Activated naive CD4-positive, alpha-beta T cell treated with anti-CD3 and anti-CD28 coated beads for 36 hours (primary cell): ENCODE measurements around the gene DENND4A. TPM values are rescaled to one million over a fixed set of nuclear protein-coding genes. Genes with fewer than 3 reads are reported as not detected.

ENCODE experiments used
- CTCF ChIA-PET: fragments of 350-600 bp; sonication (Branson Sonifier 250); formaldehyde crosslinking; loops from one replicate; lab custom pipeline; 2021; ENCODE audit warnings: antibody characterized with exemption; lab: Charles Lee
- DNase-seq: peaks from one replicate; pipeline ENCODE4 v3.0.0-alpha.2; 2020
- H3K27ac Mint-ChIP-seq: one replicate; pipeline ENCODE4 v1.8.0; 2021; ENCODE audit warnings: mild to moderate bottlenecking, mixed read lengths
- H3K27me3 Mint-ChIP-seq: one replicate; pipeline ENCODE4 v1.8.0; 2021; ENCODE audit warnings: low read depth, mixed read lengths
- H3K36me3 Mint-ChIP-seq: one replicate; pipeline ENCODE4 v1.8.0; 2021; ENCODE audit warnings: low read depth, mixed read lengths
- H3K4me1 Mint-ChIP-seq: one replicate; pipeline ENCODE4 v1.8.0; 2021; ENCODE audit warnings: low read depth, mixed read lengths
- H3K4me3 Mint-ChIP-seq: one replicate; pipeline ENCODE4 v1.8.0; 2021; ENCODE audit warnings: mild to moderate bottlenecking, moderate library complexity, mixed read lengths
- H3K9me3 Mint-ChIP-seq: one replicate; pipeline ENCODE4 v1.8.0; 2021; ENCODE audit warnings: mixed read lengths
- intact Hi-C: fragments of 100-400 bp; cut with micrococcal nuclease; formaldehyde crosslinking; loops from one replicate; pipeline ENCODE4 v1.15.1; 2023
- total RNA-seq, 2 experiments: library from RNA; stranded (reverse); gene quantifications; one replicate each; pipeline ENCODE4 v1.2.3, GENCODE V29; 2021

Gene DENND4A
- total RNA-seq, 2 experiments from 2014 or later: 23.9 to 24.9 TPM

- no peak overlapping the region for H3K4me3 Mint-ChIP-seq
- CTCF ChIA-PET: interaction anchor here (0.6 to 1.9 kb wide), 4 partner anchors 8 to 22 kb away, joined by 3 to 6 read pairs (median 4); no protein-coding TSS in a partner anchor
Observed at GRCh38 chr15:65651831-65652749, 140.0 kb downstream of the DENND4A start.

GRCh38 chr15:65651042-65651322 lies 141.1 kb downstream of the DENND4A start:
- H3K4me1 Mint-ChIP-seq: no peaks in the 10 kb centered on the region
- H3K27ac Mint-ChIP-seq: no peak overlapping the region
- intact Hi-C loops: loop anchor here (5.0 kb wide), 1 partner anchor 291 kb away; no protein-coding TSS in a partner anchor
- H3K4me3 Mint-ChIP-seq: no peak overlapping the region
- H3K27me3 Mint-ChIP-seq: no peaks in the 10 kb centered on the region
- no peaks in the 10 kb centered on the region for H3K9me3 Mint-ChIP-seq
- CTCF ChIA-PET: no interaction called here
- H3K36me3 Mint-ChIP-seq: peaks cover 2% of the 10 kb centered on the region
- DNase-seq: no peak

More at GRCh38 chr15:65651831-65652749, 140.0 kb downstream of the DENND4A start:
- H3K36me3 Mint-ChIP-seq: peaks cover 2% of the 10 kb centered on the region
- peak overlapping the region; percentile 36 for H3K27ac Mint-ChIP-seq
- no peaks in the 10 kb centered on the region for H3K4me1 Mint-ChIP-seq
- no peak for DNase-seq
- intact Hi-C loops: loop anchor here (5.0 kb wide), 1 partner anchor 290 kb away; no protein-coding TSS in a partner anchor
- no peaks in the 10 kb centered on the region for H3K27me3 Mint-ChIP-seq
- H3K9me3 Mint-ChIP-seq: no peaks in the 10 kb centered on the region

- H3K27ac Mint-ChIP-seq: peak overlapping the region; percentile 6
- H3K36me3 Mint-ChIP-seq: peaks cover 2% of the 10 kb centered on the region
- H3K4me1 Mint-ChIP-seq: no peaks in the 10 kb centered on the region
Observed at GRCh38 chr15:65650312-65651041, 141.6 kb downstream of the DENND4A start.

GRCh38 chr15:65646486-65646885 lies 145.6 kb downstream of the DENND4A start:
- H3K4me3 Mint-ChIP-seq: no peak overlapping the region
- H3K9me3 Mint-ChIP-seq: no peaks in the 10 kb centered on the region
- no peaks in the 10 kb centered on the region for H3K36me3 Mint-ChIP-seq
- H3K27me3 Mint-ChIP-seq: no peaks in the 10 kb centered on the region
- intact Hi-C loops: no loop called here
- no peak for DNase-seq
- no peak overlapping the region for H3K27ac Mint-ChIP-seq
- CTCF ChIA-PET: interaction anchor here (1.1 kb wide), 2 partner anchors 115 to 183 kb away, joined by 3 to 5 read pairs; no protein-coding TSS in a partner anchor
- H3K4me1 Mint-ChIP-seq: no peaks in the 10 kb centered on the region

More at GRCh38 chr15:65650312-65651041, 141.6 kb downstream of the DENND4A start:
- CTCF ChIA-PET: no interaction called here
- DNase-seq: no peak
- intact Hi-C loops: loop anchor here (5.0 kb wide), 1 partner anchor 292 kb away; no protein-coding TSS in a partner anchor
- Mint-ChIP-seq H3K9me3 (no peaks in the 10 kb centered on the region), H3K4me3 (no peak overlapping the region), H3K27me3 (no peaks in the 10 kb centered on the region)

GRCh38 chr15:65645392-65645791 lies 146.7 kb downstream of the DENND4A start:
- Mint-ChIP-seq H3K27ac (no peak overlapping the region), H3K4me1 (no peaks in the 10 kb centered on the region), H3K4me3 (no peak overlapping the region), H3K9me3 (no peaks in the 10 kb centered on the region), H3K27me3 (no peaks in the 10 kb centered on the region), H3K36me3 (no peaks in the 10 kb centered on the region)
- CTCF ChIA-PET: interaction anchor here (0.7 to 1.1 kb wide), 3 partner anchors 57 to 213 kb away, joined by 3 to 7 read pairs (median 3); no protein-coding TSS in a partner anchor
- intact Hi-C loops: no loop called here
- DNase-seq: no peak

- Mint-ChIP-seq H3K27me3 (no peaks in the 10 kb centered on the region), H3K36me3 (no peaks in the 10 kb centered on the region), H3K27ac (no peak overlapping the region), H3K4me1 (no peaks in the 10 kb centered on the region), H3K9me3 (no peaks in the 10 kb centered on the region), H3K4me3 (no peak overlapping the region)
- intact Hi-C loops: no loop called here
- CTCF ChIA-PET: interaction anchor here (0.7 kb wide), 1 partner anchor 8 kb away, joined by 3 read pairs; no protein-coding TSS in a partner anchor
- no peak for DNase-seq
Observed at GRCh38 chr15:65644282-65644681, 147.8 kb downstream of the DENND4A start.

- intact Hi-C loops: no loop called here
- no peaks in the 10 kb centered on the region for H3K27me3 Mint-ChIP-seq
- H3K9me3 Mint-ChIP-seq: no peaks in the 10 kb centered on the region
- no peak overlapping the region for H3K4me3 Mint-ChIP-seq
- H3K4me1 Mint-ChIP-seq: peaks cover 8% of the 10 kb centered on the region
- CTCF ChIA-PET: interaction anchor here (1.0 to 1.4 kb wide), 2 partner anchors 11 to 190 kb away, joined by 3 to 4 read pairs; no protein-coding TSS in a partner anchor
- H3K27ac Mint-ChIP-seq: no peak overlapping the region
- no peaks in the 10 kb centered on the region for H3K36me3 Mint-ChIP-seq
- no peak for DNase-seq
Observed at GRCh38 chr15:65642594-65642993, 149.5 kb downstream of the DENND4A start.

GRCh38 chr15:65641768-65642475 lies 150.2 kb downstream of the DENND4A start:
- Mint-ChIP-seq H3K36me3 (no peaks in the 10 kb centered on the region), H3K27me3 (no peaks in the 10 kb centered on the region), H3K4me3 (no peak overlapping the region), H3K27ac (no peak overlapping the region), H3K9me3 (no peaks in the 10 kb centered on the region), H3K4me1 (peaks cover 8% of the 10 kb centered on the region)
- CTCF ChIA-PET: interaction anchor here (1.4 to 1.5 kb wide), 2 partner anchors 11 to 215 kb away, joined by 4 to 5 read pairs; no protein-coding TSS in a partner anchor
- intact Hi-C loops: no loop called here
- no peak for DNase-seq

GRCh38 chr15:65639509-65639908 lies 152.6 kb downstream of the DENND4A start:
- H3K27ac Mint-ChIP-seq: no peak overlapping the region
- no peak overlapping the region for H3K4me3 Mint-ChIP-seq
- no peak for DNase-seq
- no peaks in the 10 kb centered on the region for H3K36me3 Mint-ChIP-seq
- H3K4me1 Mint-ChIP-seq: peaks cover 8% of the 10 kb centered on the region
- intact Hi-C loops: loop anchor here (1.0 kb wide), 1 partner anchor 552 kb away; no protein-coding TSS in a partner anchor
- CTCF ChIA-PET: interaction anchor here (0.8 to 3.9 kb wide), 7 partner anchors 9 to 223 kb away, joined by 3 to 43 read pairs (median 10); no protein-coding TSS in a partner anchor
- no peaks in the 10 kb centered on the region for H3K9me3 Mint-ChIP-seq
- H3K27me3 Mint-ChIP-seq: no peaks in the 10 kb centered on the region

GRCh38 chr15:65638681-65639089 lies 153.4 kb downstream of the DENND4A start:
- no peak overlapping the region for H3K27ac Mint-ChIP-seq
- CTCF ChIA-PET: interaction anchor here (0.6 to 3.9 kb wide), 18 partner anchors 10 to 619 kb away, joined by 3 to 43 read pairs (median 4); partner anchors contain the start of gene RAB11A
- H3K36me3 Mint-ChIP-seq: no peaks in the 10 kb centered on the region
- no peaks in the 10 kb centered on the region for H3K9me3 Mint-ChIP-seq
- DNase-seq: peak; percentile 53
- intact Hi-C loops: loop anchor here (1.0 kb wide), 3 partner anchors 191 to 553 kb away; no protein-coding TSS in a partner anchor
- H3K27me3 Mint-ChIP-seq: no peaks in the 10 kb centered on the region
- H3K4me3 Mint-ChIP-seq: no peak overlapping the region
- H3K4me1 Mint-ChIP-seq: peaks cover 8% of the 10 kb centered on the region

GRCh38 chr15:65638109-65638508 lies 154.0 kb downstream of the DENND4A start:
- CTCF ChIA-PET: interaction anchor here (0.6 to 3.9 kb wide), 20 partner anchors 9 to 619 kb away, joined by 3 to 43 read pairs (median 4); partner anchors contain the start of genes RAB11A and SLC24A1
- H3K9me3 Mint-ChIP-seq: no peaks in the 10 kb centered on the region
- H3K4me1 Mint-ChIP-seq: peaks cover 8% of the 10 kb centered on the region
- no peaks in the 10 kb centered on the region for H3K36me3 Mint-ChIP-seq
- H3K4me3 Mint-ChIP-seq: no peak overlapping the region
- no peak for DNase-seq
- H3K27me3 Mint-ChIP-seq: no peaks in the 10 kb centered on the region
- intact Hi-C loops: loop anchor here (1.0 kb wide), 2 partner anchors 191 to 219 kb away; no protein-coding TSS in a partner anchor
- no peak overlapping the region for H3K27ac Mint-ChIP-seq
